Keratinocyte (primary cell): ENCODE results near the gene NIPAL4.

Experiments used
- EZH2 ChIP-seq: IDR thresholded peaks from one replicate; pipeline ENCODE4 v1.6.1; 2012; ENCODE audit warnings: inconsistent platforms, mild to moderate bottlenecking, low read length, moderate library complexity
- TF ChIP-seq, protein P1 (sequence below), 3 experiments: IDR thresholded peaks in 1 of 3; conservative IDR thresholded peaks in 1 of 3; optimal IDR thresholded peaks in 1 of 3; 2 replicates in 2 of 3; 3 replicates in 1 of 3; pipeline versions ENCODE3 to v1.5.1; 2011; ENCODE audit warnings: low read length in 3 of 3, mild to moderate bottlenecking in 3 of 3, moderate library complexity in 2 of 3, control low read depth in 1 of 3, inconsistent platforms in 1 of 3; ENCODE audit not compliant: insufficient read depth in 2 of 3; ENCODE audit errors: extremely low read depth in 1 of 3

DNA sequence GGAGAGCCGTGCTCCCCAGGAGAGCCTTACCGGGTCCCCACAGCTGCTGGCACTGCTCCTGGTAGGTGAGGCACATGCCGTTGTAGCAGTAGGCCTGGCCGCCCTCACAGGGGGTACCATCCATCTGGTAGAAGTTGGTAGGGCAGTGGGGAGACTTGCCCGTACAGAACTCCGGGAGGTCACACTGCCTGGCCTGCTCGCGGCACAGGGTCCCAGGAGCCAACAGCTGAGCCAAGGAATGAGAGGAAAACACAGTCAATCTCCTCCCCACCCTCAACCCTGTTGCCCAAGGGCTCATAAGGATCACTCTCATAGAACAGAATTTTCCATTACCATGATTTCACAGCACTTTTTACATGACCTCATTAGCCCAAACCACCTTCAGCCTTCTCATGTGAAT lies 36.9 kb downstream of the NIPAL4 start:
- TF ChIP-seq, protein P1, sequence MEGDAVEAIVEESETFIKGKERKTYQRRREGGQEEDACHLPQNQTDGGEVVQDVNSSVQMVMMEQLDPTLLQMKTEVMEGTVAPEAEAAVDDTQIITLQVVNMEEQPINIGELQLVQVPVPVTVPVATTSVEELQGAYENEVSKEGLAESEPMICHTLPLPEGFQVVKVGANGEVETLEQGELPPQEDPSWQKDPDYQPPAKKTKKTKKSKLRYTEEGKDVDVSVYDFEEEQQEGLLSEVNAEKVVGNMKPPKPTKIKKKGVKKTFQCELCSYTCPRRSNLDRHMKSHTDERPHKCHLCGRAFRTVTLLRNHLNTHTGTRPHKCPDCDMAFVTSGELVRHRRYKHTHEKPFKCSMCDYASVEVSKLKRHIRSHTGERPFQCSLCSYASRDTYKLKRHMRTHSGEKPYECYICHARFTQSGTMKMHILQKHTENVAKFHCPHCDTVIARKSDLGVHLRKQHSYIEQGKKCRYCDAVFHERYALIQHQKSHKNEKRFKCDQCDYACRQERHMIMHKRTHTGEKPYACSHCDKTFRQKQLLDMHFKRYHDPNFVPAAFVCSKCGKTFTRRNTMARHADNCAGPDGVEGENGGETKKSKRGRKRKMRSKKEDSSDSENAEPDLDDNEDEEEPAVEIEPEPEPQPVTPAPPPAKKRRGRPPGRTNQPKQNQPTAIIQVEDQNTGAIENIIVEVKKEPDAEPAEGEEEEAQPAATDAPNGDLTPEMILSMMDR (optimal IDR thresholded peaks at IDR 0.05 in 1 of 3, IDR thresholded peaks at IDR 0.05 in 1 of 3, conservative IDR thresholded peaks at IDR 0.05 in 1 of 3; ENCODE audit: extremely low read depth in 1 of 3, insufficient read depth in 2 of 3, low read length in 3 of 3): no peak
- TF ChIP-seq EZH2: no peak
